Anterior cingulate cortex (tissue), 58 donors: ENCODE results near the gene LRRFIP2.
A peak's percentile ranks its signal among the peaks of the same experiment; 100 is the strongest.

Source experiments
- DNase-seq, 58 donors: peaks; one replicate each; lab custom pipeline; 2025; lab: John Stamatoyannopoulos, UW

The LRRFIP2 gene

GRCh38 chr3:37031096-37031682 is 143.2 kb downstream of the LRRFIP2 start:
- DNase-seq = peak in 2 of 58 donors; percentile 9 to 13

DNA sequence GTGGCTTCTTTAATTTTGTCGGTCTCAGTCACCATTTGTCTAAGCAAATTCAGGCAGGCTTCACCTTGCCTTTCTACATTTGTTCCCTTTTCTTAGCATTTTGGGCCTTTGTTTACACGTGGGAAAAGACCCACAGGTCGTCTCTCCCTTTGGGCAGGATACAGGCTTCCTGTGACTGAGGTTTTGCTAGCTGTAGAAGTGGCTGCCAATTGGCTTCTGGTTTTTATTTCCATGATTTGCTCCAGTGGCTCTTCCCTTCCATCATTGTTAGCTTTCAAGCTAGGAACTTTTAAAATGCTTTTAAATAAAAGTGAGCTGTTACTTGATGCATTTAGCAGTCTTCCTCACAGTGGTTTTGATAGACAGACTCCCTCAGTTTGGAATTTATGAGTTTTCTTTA is 143.8 kb downstream of the LRRFIP2 start:
- no peak for DNase-seq

DNA sequence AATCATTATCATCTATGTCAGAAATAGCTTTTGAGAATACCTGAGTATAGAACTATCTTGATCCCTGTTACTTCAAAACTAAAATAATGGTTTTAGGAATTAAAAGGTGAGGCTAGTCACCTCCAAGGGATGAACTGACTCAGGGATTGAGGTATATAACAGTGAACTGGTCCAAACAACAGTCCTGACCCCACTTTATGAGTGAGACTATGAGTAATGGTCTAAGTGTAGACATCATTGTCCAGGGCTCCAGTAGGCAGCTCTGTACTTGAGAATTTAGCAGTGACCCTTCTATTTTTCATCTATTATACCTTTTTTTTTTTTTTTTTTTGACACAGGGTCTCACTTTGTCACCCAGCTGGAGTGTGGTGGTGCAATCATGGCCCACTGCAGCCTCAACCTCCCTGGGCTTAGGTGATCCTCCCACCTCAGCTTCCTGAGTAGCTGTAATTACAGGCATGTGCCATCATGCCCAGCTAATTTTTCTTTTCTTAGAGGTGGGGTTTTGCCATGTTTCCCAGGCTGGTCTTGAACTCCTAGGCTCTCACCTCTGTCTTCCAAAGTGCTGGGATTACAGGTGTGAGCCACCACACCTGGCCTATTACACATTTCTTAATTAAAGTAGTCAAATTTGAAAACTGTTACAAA is 144.7 kb downstream of the LRRFIP2 start:
- no peak for DNase-seq

DNA sequence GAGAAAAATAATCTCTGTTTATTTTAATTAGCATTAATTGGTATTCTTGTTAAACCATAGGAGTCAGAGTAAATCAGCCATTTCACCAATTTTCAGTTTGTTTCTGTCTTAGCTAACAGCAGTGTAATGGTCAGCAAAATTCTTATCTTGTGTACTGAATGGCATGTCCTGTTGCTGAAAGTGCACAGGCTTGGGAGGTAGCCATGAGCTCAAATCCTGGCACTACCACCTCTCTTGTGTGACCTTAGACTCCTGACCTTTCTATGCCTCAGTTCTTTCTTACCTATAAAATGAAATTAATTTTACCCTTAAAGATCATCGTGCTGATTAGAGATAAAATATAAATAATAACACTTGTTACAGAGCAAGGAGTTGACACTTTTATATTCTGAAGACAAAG is 145.3 kb downstream of the LRRFIP2 start:
- DNase-seq = no peak

- peak in 6 of 58 donors; percentile 5 to 29 (median 14) for DNase-seq
Measured at GRCh38 chr3:37028329-37028728, 146.1 kb downstream of the LRRFIP2 start.

GRCh38 chr3:37026851-37027250 is 147.5 kb downstream of the LRRFIP2 start:
- DNase-seq = no peak

- DNase-seq = no peak
Measured at GRCh38 chr3:37025561-37026335, 148.6 kb downstream of the LRRFIP2 start.

- no peak for DNase-seq
Measured at GRCh38 chr3:37024820-37025405, 149.5 kb downstream of the LRRFIP2 start.

- DNase-seq = no peak
Measured at GRCh38 chr3:37024092-37024491, 150.3 kb downstream of the LRRFIP2 start.

- DNase-seq = no peak
Measured at GRCh38 chr3:37017683-37018082, 156.7 kb downstream of the LRRFIP2 start.

- no peak for DNase-seq
Measured at GRCh38 chr3:37016903-37017302, 157.5 kb downstream of the LRRFIP2 start.

- no peak for DNase-seq
Measured at GRCh38 chr3:37015642-37016041, 158.7 kb downstream of the LRRFIP2 start.

- no peak for DNase-seq
Measured at GRCh38 chr3:37014620-37015019, 159.8 kb downstream of the LRRFIP2 start.
